ENCODE data around the gene KPNA5.

- TF ChIP-seq REST (IDR thresholded peaks at IDR 0.05; ENCODE audit: borderline replicate concordance in 1 of 2, low read depth in 1 of 2, low read length in 2 of 2) (no peak), GLI4 (CRISPR knock-in tag; IDR thresholded peaks at IDR 0.05; ENCODE audit: borderline replicate concordance) (no peak), ETS1 (CRISPR knock-in tag; IDR thresholded peaks at IDR 0.05) (no peak), TRIM24 (CRISPR knock-in tag; IDR thresholded peaks at IDR 0.05) (no peak), CTCF (CRISPR knock-in tag; IDR thresholded peaks at IDR 0.05) (no peak), ZNF850 (CRISPR knock-in tag; conservative IDR thresholded peaks at IDR 0.05) (no peak)
Measured at GRCh38 chr6:116714761-116715160, 33.8 kb downstream of the KPNA5 start.
